Loucy (cell line): ENCODE results near the gene GRM2.

ENCODE experiments used
- EZH2phosphoT487 ChIP-seq: fragments of 200-600 bp; IDR thresholded peaks from 2 replicates; pipeline ENCODE4 v1.6.1; 2018; ENCODE audit warnings: antibody characterized with exemption, mild to moderate bottlenecking, moderate library complexity, borderline replicate concordance
- TF ChIP-seq, protein P1 (sequence below): fragments of 200-600 bp; sonication (generic); conservative IDR thresholded peaks from 2 replicates; pipeline ENCODE4 v1.5.1; 2014; ENCODE audit warnings: mild to moderate bottlenecking, antibody characterized with exemption, low read length

- TF ChIP-seq, protein P1, sequence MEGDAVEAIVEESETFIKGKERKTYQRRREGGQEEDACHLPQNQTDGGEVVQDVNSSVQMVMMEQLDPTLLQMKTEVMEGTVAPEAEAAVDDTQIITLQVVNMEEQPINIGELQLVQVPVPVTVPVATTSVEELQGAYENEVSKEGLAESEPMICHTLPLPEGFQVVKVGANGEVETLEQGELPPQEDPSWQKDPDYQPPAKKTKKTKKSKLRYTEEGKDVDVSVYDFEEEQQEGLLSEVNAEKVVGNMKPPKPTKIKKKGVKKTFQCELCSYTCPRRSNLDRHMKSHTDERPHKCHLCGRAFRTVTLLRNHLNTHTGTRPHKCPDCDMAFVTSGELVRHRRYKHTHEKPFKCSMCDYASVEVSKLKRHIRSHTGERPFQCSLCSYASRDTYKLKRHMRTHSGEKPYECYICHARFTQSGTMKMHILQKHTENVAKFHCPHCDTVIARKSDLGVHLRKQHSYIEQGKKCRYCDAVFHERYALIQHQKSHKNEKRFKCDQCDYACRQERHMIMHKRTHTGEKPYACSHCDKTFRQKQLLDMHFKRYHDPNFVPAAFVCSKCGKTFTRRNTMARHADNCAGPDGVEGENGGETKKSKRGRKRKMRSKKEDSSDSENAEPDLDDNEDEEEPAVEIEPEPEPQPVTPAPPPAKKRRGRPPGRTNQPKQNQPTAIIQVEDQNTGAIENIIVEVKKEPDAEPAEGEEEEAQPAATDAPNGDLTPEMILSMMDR = no peak
- TF ChIP-seq EZH2phosphoT487 = no peak
Observed at GRCh38 chr3:51662456-51662855, 44.4 kb upstream of the GRM2 start.
